ENCODE results near the gene HDDC3. TPM values are rescaled to one million over a fixed set of nuclear protein-coding genes. Genes with fewer than 3 reads are reported as not detected.

HDDC3 gene
- total and polyA plus RNA-seq, 2 donors (not counting 3 experiments of a cell fraction or from before 2014, with no cell fraction given): 16.0 to 20.2 TPM

DNA sequence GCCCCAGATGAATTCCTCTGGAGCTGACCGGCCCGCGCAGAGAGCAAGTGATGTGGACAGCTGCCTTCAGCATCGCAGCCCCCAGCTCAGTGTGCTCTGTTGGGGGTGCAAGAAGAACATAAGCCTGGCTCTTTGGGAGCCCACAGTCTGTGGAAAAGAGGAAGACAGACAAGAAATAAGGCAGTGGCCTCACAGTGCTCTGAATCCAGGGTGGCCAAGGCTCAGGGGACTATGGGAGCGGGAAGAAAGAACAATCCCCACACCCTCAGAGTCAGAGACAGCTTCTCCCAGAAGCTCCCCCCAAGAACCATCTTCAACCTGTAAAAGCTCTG lies 277 bp upstream of the HDDC3 start:
- Histone ChIP-seq H3K36me3 (ENCODE audit: control insufficient read depth in 2 of 2, extremely low read depth in 1 of 2, insufficient read depth in 2 of 2, low read length in 2 of 2) (peaks cover 0 to 2% of the 10 kb centered on the region in 2 experiments), H3K27me3 (ENCODE audit: control insufficient read depth in 2 of 2, insufficient read depth in 2 of 2, low read length in 2 of 2) (no peaks in the 10 kb centered on the region), H3K9me1 (replicated peaks; ENCODE audit: control insufficient read depth, extremely low read depth, insufficient read depth, low read length) (no peaks in the 10 kb centered on the region), H3K9ac (replicated peaks; ENCODE audit: extremely low read depth, insufficient read depth, low read length) (no peak overlapping the region), H3K4me3 (replicated peaks in 1 of 3; ENCODE audit: insufficient read depth in 1 of 3, low read depth in 1 of 3, low read length in 3 of 3) (no peak overlapping the region), H3K9me3 (replicated peaks; ENCODE audit: control insufficient read depth, insufficient read depth, low read length) (no peaks in the 10 kb centered on the region), H3K79me2 (ENCODE audit: control insufficient read depth, insufficient read depth, low read length) (peaks cover 17% of the 10 kb centered on the region), H3K4me1 (ENCODE audit: control insufficient read depth, extremely low read depth, insufficient read depth, low read length) (peaks cover 36% of the 10 kb centered on the region), H3K27ac (ENCODE audit: insufficient read depth, low read depth, low read length) (no peak overlapping the region), H2AFZ (ENCODE audit: low read depth, low read length) (peak overlapping the region; percentile 65), H4K20me1 (replicated peaks; ENCODE audit: control insufficient read depth, extremely low read depth, insufficient read depth, low read length) (no peaks in the 10 kb centered on the region), H3K4me2 (ENCODE audit: insufficient read depth, low read length) (no peak overlapping the region)
- dilution Hi-C loops (cut with MboI; ENCODE audit: extremely low pct_ligation_motif_present, low sequenced_read_pairs): no loop called here
- intact Hi-C loops (cut with micrococcal nuclease): loop anchor here (1.0 to 5.0 kb wide), 3 partner anchors 24 to 430 kb away; partner anchors contain the start of gene PRC1
- POLR2A ChIA-PET: interaction anchor here (1.2 kb wide), 1 partner anchor 285 kb away, joined by 3 read pairs; no protein-coding TSS in a partner anchor
- BruUV-seq (replicated peaks): no TSS peak
- DNase-seq (ENCODE audit: low read depth, low spot score) (no peak), FAIRE-seq (no peak)
- CTCF ChIA-PET: interaction anchor here (0.6 to 8.1 kb wide), 22 partner anchors 11 to 339 kb away, joined by 3 to 66 read pairs (median 6); partner anchors contain the start of genes FES, MAN2A2, PRC1 and RCCD1
- TF ChIP-seq POLR2A (IDR thresholded peaks at IDR 0.05; ENCODE audit: low read depth, low read length) (no peak), JUN (IDR thresholded peaks at IDR 0.05; ENCODE audit: borderline replicate concordance, insufficient read depth, insufficient read length, low read depth) (no peak), POLR2AphosphoS5 (IDR thresholded peaks at IDR 0.05; ENCODE audit: insufficient read depth, low read depth, low read length) (no peak), GATA2 (IDR thresholded peaks at IDR 0.05; ENCODE audit: insufficient read depth, insufficient read length, low read depth, low read length) (no peak), FOS (IDR thresholded peaks at IDR 0.05; ENCODE audit: borderline replicate concordance, insufficient read depth, low read length) (no peak), EZH2 (IDR thresholded peaks at IDR 0.05; ENCODE audit: borderline replicate concordance, low read depth, low read length, severe bottlenecking) (no peak), MYC (IDR thresholded peaks at IDR 0.05; ENCODE audit: low read depth, low read length) (no peak)
- TF ChIP-seq, protein P1, sequence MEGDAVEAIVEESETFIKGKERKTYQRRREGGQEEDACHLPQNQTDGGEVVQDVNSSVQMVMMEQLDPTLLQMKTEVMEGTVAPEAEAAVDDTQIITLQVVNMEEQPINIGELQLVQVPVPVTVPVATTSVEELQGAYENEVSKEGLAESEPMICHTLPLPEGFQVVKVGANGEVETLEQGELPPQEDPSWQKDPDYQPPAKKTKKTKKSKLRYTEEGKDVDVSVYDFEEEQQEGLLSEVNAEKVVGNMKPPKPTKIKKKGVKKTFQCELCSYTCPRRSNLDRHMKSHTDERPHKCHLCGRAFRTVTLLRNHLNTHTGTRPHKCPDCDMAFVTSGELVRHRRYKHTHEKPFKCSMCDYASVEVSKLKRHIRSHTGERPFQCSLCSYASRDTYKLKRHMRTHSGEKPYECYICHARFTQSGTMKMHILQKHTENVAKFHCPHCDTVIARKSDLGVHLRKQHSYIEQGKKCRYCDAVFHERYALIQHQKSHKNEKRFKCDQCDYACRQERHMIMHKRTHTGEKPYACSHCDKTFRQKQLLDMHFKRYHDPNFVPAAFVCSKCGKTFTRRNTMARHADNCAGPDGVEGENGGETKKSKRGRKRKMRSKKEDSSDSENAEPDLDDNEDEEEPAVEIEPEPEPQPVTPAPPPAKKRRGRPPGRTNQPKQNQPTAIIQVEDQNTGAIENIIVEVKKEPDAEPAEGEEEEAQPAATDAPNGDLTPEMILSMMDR (IDR thresholded peaks at IDR 0.05; ENCODE audit: extremely low read depth in 1 of 2, insufficient read depth in 1 of 2, low read depth in 1 of 2, low read length in 2 of 2): no peak
- TF ChIP-seq, protein P2, sequence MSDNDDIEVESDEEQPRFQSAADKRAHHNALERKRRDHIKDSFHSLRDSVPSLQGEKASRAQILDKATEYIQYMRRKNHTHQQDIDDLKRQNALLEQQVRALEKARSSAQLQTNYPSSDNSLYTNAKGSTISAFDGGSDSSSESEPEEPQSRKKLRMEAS (IDR thresholded peaks at IDR 0.05; ENCODE audit: insufficient read depth, insufficient read length): no peak
